Immature natural killer cell (primary cell): Measurements from ENCODE around the gene SOAT1. TPM values are rescaled to one million over a fixed set of nuclear protein-coding genes. Genes with fewer than 3 reads are reported as not detected.

Experiments
- DNase-seq, 3 donors: peaks; one replicate each; pipeline ENCODE4 v3.0.0; 2022; ENCODE audit warnings: mixed read lengths in 1 of 3
- H3K27ac Mint-ChIP-seq, 6 donors: one replicate each; pipeline ENCODE4 v1.8.0; 2020; ENCODE audit warnings: mixed read lengths in 6 of 6, mild to moderate bottlenecking in 5 of 6, inconsistent platforms in 4 of 6, moderate library complexity in 3 of 6
- H3K27me3 Mint-ChIP-seq, 3 donors: one replicate each; pipeline ENCODE4 v1.8.0; 2020 to 2021; ENCODE audit warnings: low read depth in 3 of 3, mild to moderate bottlenecking in 3 of 3, mixed read lengths in 3 of 3, moderate library complexity in 3 of 3, inconsistent platforms in 1 of 3
- H3K36me3 Mint-ChIP-seq, 3 donors: one replicate each; pipeline ENCODE4 v1.8.0; 2020; ENCODE audit warnings: mixed read lengths in 3 of 3, inconsistent platforms in 2 of 3, mild to moderate bottlenecking in 2 of 3
- H3K4me1 Mint-ChIP-seq, 2 donors: one replicate each; pipeline ENCODE4 v1.8.0; 2020; ENCODE audit warnings: inconsistent platforms in 2 of 2, mild to moderate bottlenecking in 2 of 2, mixed read lengths in 2 of 2, moderate library complexity in 1 of 2
- H3K4me3 Mint-ChIP-seq, 5 donors: one replicate each; pipeline ENCODE4 v1.8.0; 2020; ENCODE audit warnings: mild to moderate bottlenecking in 5 of 5, mixed read lengths in 5 of 5, inconsistent platforms in 3 of 5, moderate library complexity in 3 of 5
- H3K9me3 Mint-ChIP-seq, 6 donors: one replicate each; pipeline ENCODE4 v1.8.0; 2020; ENCODE audit warnings: mild to moderate bottlenecking in 6 of 6, mixed read lengths in 6 of 6, inconsistent platforms in 4 of 6, moderate library complexity in 3 of 6
- polyA plus RNA-seq, 3 donors: library from polyadenylated mRNA; unstranded; fragments of 300-500 nt; fragmentation: Illumina TruSeq; gene quantifications; one replicate each; pipeline ENCODE4 v1.2.3, GENCODE V29; 2021

The SOAT1 gene
- polyA plus RNA-seq, 3 donors from 2014 or later = 59.6 to 144 (median 95.3) TPM

- H3K27ac Mint-ChIP-seq = no peak overlapping the region
- peaks cover 4 to 9% of the 10 kb centered on the region in 2 donors for H3K4me1 Mint-ChIP-seq
- H3K27me3 Mint-ChIP-seq = peaks cover 0 to 5% (median 3%) of the 10 kb centered on the region in 3 donors
- H3K9me3 Mint-ChIP-seq = no peaks in the 10 kb centered on the region
- H3K36me3 Mint-ChIP-seq = no peaks in the 10 kb centered on the region
- no peak overlapping the region for H3K4me3 Mint-ChIP-seq
- DNase-seq = no peak
Measured at GRCh38 chr1:179288977-179289376, 4.6 kb upstream of the SOAT1 start.

- Mint-ChIP-seq H3K4me1 (peaks cover 54 to 62% of the 10 kb centered on the region in 2 donors), H3K27me3 (peaks cover 0 to 6% (median 4%) of the 10 kb centered on the region in 3 donors), H3K36me3 (no peaks in the 10 kb centered on the region), H3K9me3 (no peaks in the 10 kb centered on the region), H3K27ac (peak overlapping the region; percentile 89 to 99 (median 96)), H3K4me3 (peak overlapping the region; percentile 87 to 99 (median 94))
- no peak for DNase-seq
Measured at GRCh38 chr1:179295164-179295755, 1.7 kb downstream of the SOAT1 start.

GRCh38 chr1:179296356-179297104 lies 2.9 kb downstream of the SOAT1 start:
- H3K9me3 Mint-ChIP-seq = no peaks in the 10 kb centered on the region
- H3K36me3 Mint-ChIP-seq = no peaks in the 10 kb centered on the region
- H3K4me3 Mint-ChIP-seq = peak overlapping the region in 2 of 5 donors; percentile 37 to 47
- peaks cover 63 to 73% of the 10 kb centered on the region in 2 donors for H3K4me1 Mint-ChIP-seq
- peak overlapping the region; percentile 41 to 81 (median 74) for H3K27ac Mint-ChIP-seq
- H3K27me3 Mint-ChIP-seq = peaks cover 0 to 6% (median 4%) of the 10 kb centered on the region in 3 donors
- no peak for DNase-seq

DNA sequence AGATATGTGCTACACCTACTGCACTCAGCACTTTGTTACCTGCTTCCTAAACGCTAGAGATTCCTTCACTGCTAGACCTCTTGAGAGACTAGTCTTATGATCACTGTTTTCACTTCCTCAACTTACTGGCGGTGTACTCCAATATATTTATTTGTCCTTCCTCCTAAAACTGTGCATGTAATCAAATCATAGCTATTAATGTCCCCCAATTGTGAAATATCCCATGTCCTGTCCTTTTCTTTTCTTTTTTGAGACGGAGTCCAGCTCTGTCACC lies 3.4 kb downstream of the SOAT1 start:
- peaks cover 0 to 6% (median 4%) of the 10 kb centered on the region in 3 donors for H3K27me3 Mint-ChIP-seq
- peak overlapping the region; percentile 41 to 77 (median 68) for H3K27ac Mint-ChIP-seq
- no peaks in the 10 kb centered on the region for H3K36me3 Mint-ChIP-seq
- no peaks in the 10 kb centered on the region for H3K9me3 Mint-ChIP-seq
- no peak for DNase-seq
- H3K4me3 Mint-ChIP-seq = peak overlapping the region in 2 of 5 donors; percentile 4 to 37
- H3K4me1 Mint-ChIP-seq = peaks cover 68 to 78% of the 10 kb centered on the region in 2 donors

GRCh38 chr1:179298952-179299351 lies 5.4 kb downstream of the SOAT1 start:
- Mint-ChIP-seq H3K4me3 (peak overlapping the region; percentile 21 to 62 (median 57)), H3K36me3 (peaks cover 0 to 10% (median 8%) of the 10 kb centered on the region in 3 donors), H3K9me3 (no peaks in the 10 kb centered on the region), H3K27me3 (peaks cover 0 to 4% (median 1%) of the 10 kb centered on the region in 3 donors), H3K27ac (peak overlapping the region; percentile 41 to 85 (median 71)), H3K4me1 (peaks cover 72 to 76% of the 10 kb centered on the region in 2 donors)
- DNase-seq = peak; percentile 57 to 60 (median 59)

DNA sequence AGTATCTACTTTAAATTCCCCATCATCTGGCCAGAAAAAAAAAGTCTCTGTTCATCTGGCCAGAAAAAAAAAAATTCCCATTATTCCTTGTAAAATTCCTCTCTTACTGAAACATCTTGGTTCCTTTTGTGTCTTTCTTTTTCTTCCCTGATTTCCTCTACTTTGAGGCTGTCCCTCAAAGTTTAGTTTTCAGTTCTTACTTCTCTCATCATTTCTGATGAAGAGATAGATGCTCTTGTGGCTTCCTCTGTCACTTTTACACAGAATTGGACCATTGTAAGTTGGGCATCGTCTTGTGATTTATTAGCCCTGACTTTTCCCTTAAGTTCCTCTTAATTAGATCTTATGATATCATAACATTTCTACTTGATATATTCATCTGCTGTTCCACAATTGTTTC lies 6.5 kb downstream of the SOAT1 start:
- Mint-ChIP-seq H3K27ac (peak overlapping the region; percentile 20 to 90 (median 86)), H3K9me3 (no peaks in the 10 kb centered on the region), H3K27me3 (no peaks in the 10 kb centered on the region), H3K4me1 (peaks cover 66 to 67% of the 10 kb centered on the region in 2 donors), H3K36me3 (peaks cover 1 to 14% (median 10%) of the 10 kb centered on the region in 3 donors), H3K4me3 (peak overlapping the region; percentile 62 to 80 (median 70))
- DNase-seq = no peak

DNA sequence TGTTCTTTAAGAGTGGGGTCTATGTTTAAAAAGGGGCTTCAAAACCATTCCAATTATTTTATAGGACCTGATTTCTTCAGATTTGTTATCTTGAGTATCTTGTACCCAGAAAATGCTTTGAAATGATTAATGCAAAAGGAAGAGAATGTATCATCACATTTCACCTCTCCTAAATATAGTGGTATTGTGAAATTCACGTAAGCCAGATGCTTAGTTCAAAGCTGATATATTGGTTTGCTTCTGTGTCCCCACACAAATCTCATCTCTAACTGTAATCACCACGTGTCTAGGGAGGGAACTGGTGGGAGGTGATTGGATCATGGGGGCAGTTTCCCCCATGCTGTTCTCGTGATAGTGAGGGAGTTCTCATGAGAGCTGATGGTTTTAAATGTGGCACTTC lies 8.5 kb downstream of the SOAT1 start:
- no peak overlapping the region for H3K4me3 Mint-ChIP-seq
- H3K4me1 Mint-ChIP-seq = peaks cover 58 to 65% of the 10 kb centered on the region in 2 donors
- peak overlapping the region in 2 of 6 donors; percentile 1 to 31 for H3K27ac Mint-ChIP-seq

GRCh38 chr1:179303200-179303785 lies 9.7 kb downstream of the SOAT1 start:
- Mint-ChIP-seq H3K36me3 (peaks cover 10 to 25% (median 14%) of the 10 kb centered on the region in 3 donors), H3K4me1 (peaks cover 54 to 63% of the 10 kb centered on the region in 2 donors), H3K27me3 (no peaks in the 10 kb centered on the region)

More for the DNA sequence above, 8.5 kb downstream of the SOAT1 start:
- H3K27me3 Mint-ChIP-seq = no peaks in the 10 kb centered on the region
- no peaks in the 10 kb centered on the region for H3K9me3 Mint-ChIP-seq
- peaks cover 10 to 21% (median 10%) of the 10 kb centered on the region in 3 donors for H3K36me3 Mint-ChIP-seq
- DNase-seq = no peak

GRCh38 chr1:179305450-179305849 lies 11.9 kb downstream of the SOAT1 start:
- Mint-ChIP-seq H3K9me3 (no peaks in the 10 kb centered on the region), H3K4me3 (no peak overlapping the region), H3K27me3 (no peaks in the 10 kb centered on the region), H3K27ac (peak overlapping the region in 3 of 6 donors; percentile 11 to 49 (median 46)), H3K4me1 (peaks cover 34 to 46% of the 10 kb centered on the region in 2 donors), H3K36me3 (peaks cover 10 to 25% (median 14%) of the 10 kb centered on the region in 3 donors)
- DNase-seq = no peak

More at GRCh38 chr1:179303200-179303785, 9.7 kb downstream of the SOAT1 start:
- DNase-seq = no peak
- H3K4me3 Mint-ChIP-seq = no peak overlapping the region
- no peaks in the 10 kb centered on the region for H3K9me3 Mint-ChIP-seq
- H3K27ac Mint-ChIP-seq = no peak overlapping the region

- Mint-ChIP-seq H3K9me3 (no peaks in the 10 kb centered on the region), H3K4me1 (peaks cover 27 to 56% of the 10 kb centered on the region in 2 donors), H3K4me3 (no peak overlapping the region), H3K36me3 (peaks cover 3 to 10% (median 9%) of the 10 kb centered on the region in 3 donors), H3K27me3 (no peaks in the 10 kb centered on the region), H3K27ac (peak overlapping the region in 2 of 6 donors; percentile 42 to 67)
- no peak for DNase-seq
Measured at GRCh38 chr1:179310291-179310690, 16.7 kb downstream of the SOAT1 start.

DNA sequence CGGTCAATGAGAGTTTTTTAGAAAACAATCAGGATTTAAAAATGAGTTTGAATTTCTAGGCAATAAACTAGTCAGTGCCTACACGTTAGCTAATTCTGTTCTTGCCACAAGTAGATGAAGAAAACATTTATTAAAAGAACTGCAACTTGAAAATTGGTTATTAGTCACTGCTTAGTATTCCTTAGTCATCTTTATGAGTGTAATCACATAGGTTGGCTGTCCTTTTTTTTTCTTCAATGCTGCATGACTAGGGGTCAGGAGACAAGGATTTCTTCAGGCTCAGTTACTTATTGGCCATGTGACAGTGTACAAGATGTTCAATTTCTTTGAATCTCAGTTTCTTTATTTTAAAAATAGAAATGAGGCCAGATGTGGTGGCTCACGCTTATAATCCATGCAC lies 17.1 kb downstream of the SOAT1 start:
- Mint-ChIP-seq H3K4me1 (peaks cover 25 to 53% of the 10 kb centered on the region in 2 donors), H3K27me3 (no peaks in the 10 kb centered on the region), H3K9me3 (no peaks in the 10 kb centered on the region), H3K36me3 (peaks cover 3 to 8% (median 7%) of the 10 kb centered on the region in 3 donors), H3K27ac (peak overlapping the region in 2 of 6 donors; percentile 42 to 49), H3K4me3 (no peak overlapping the region)
- no peak for DNase-seq

DNA sequence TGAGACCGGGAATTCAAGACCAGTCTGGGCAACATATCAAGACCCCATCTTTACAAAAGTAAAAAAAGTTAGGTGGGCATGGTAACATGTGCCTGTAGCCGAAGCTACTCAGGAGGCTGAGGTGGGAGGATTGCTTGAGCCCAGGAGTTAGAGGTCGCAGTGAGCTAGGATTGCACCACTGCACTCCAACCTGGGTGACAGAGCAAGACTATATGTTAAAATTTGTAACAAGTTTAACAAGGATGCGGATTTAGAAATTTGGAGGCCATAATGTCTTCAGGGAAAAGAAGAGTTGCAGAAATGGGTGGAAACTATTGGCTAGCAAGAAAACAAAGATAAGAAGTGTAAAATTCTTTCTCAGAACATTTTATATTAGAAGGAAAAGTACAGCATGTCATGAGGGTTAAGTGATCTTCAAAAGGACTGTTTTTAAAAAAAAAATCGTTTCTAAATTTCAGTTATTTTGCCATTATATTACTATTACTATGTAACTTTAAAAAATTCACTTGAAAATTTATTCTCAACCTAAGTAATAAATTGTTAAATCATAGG lies 17.6 kb downstream of the SOAT1 start:
- no peaks in the 10 kb centered on the region for H3K9me3 Mint-ChIP-seq
- H3K4me1 Mint-ChIP-seq = peaks cover 26 to 53% of the 10 kb centered on the region in 2 donors
- no peak overlapping the region for H3K4me3 Mint-ChIP-seq
- H3K27ac Mint-ChIP-seq = peak overlapping the region in 2 of 6 donors; percentile 23 to 49
- peaks cover 3 to 7% (median 4%) of the 10 kb centered on the region in 3 donors for H3K36me3 Mint-ChIP-seq
- DNase-seq = no peak
- no peaks in the 10 kb centered on the region for H3K27me3 Mint-ChIP-seq

GRCh38 chr1:179313004-179313403 lies 19.4 kb downstream of the SOAT1 start:
- Mint-ChIP-seq H3K4me3 (no peak overlapping the region), H3K9me3 (no peaks in the 10 kb centered on the region), H3K27me3 (no peaks in the 10 kb centered on the region), H3K36me3 (peaks cover 0 to 3% (median 0%) of the 10 kb centered on the region in 3 donors), H3K4me1 (peaks cover 27 to 59% of the 10 kb centered on the region in 2 donors), H3K27ac (no peak overlapping the region)
- DNase-seq = no peak
